ENCODE data around the gene GLT6D1.

GLT6D1 gene

GRCh38 chr9:135607401-135608293 is 31.7 kb downstream of the GLT6D1 start:
- DNase-seq = no peak

GRCh38 chr9:135606885-135607259 is 32.5 kb downstream of the GLT6D1 start:
- no peak for DNase-seq

GRCh38 chr9:135605238-135605781 is 34.0 kb downstream of the GLT6D1 start:
- DNase-seq = no peak

GRCh38 chr9:135604437-135605237 is 34.7 kb downstream of the GLT6D1 start:
- DNase-seq = no peak

- peak; percentile 52 for DNase-seq
Measured at GRCh38 chr9:135602789-135603481, 36.4 kb downstream of the GLT6D1 start.

- DNase-seq = no peak
Measured at GRCh38 chr9:135601988-135602387, 37.4 kb downstream of the GLT6D1 start.

- DNase-seq = no peak
Measured at GRCh38 chr9:135600296-135600817, 39.0 kb downstream of the GLT6D1 start.

- DNase-seq = no peak
Measured at GRCh38 chr9:135596211-135596610, 43.1 kb downstream of the GLT6D1 start.

GRCh38 chr9:135592625-135593024 is 46.7 kb downstream of the GLT6D1 start:
- no peak for DNase-seq

- no peak for DNase-seq
Measured at GRCh38 chr9:135592331-135592590, 47.1 kb downstream of the GLT6D1 start.

- DNase-seq = no peak
Measured at GRCh38 chr9:135591506-135592330, 47.6 kb downstream of the GLT6D1 start.

- no peak for DNase-seq
Measured at GRCh38 chr9:135590486-135591079, 48.8 kb downstream of the GLT6D1 start.

GRCh38 chr9:135589596-135590485 is 49.5 kb downstream of the GLT6D1 start:
- DNase-seq = no peak

- no peak for DNase-seq
Measured at GRCh38 chr9:135588886-135589595, 50.3 kb downstream of the GLT6D1 start.

- no peak for DNase-seq
Measured at GRCh38 chr9:135588371-135588770, 51.0 kb downstream of the GLT6D1 start.

GRCh38 chr9:135587658-135588057 is 51.7 kb downstream of the GLT6D1 start:
- DNase-seq = no peak

- no peak for DNase-seq
Measured at GRCh38 chr9:135586601-135587109, 52.7 kb downstream of the GLT6D1 start.

GRCh38 chr9:135584934-135585333 is 54.4 kb downstream of the GLT6D1 start:
- DNase-seq = no peak

- no peak for DNase-seq
Measured at GRCh38 chr9:135584371-135584770, 55.0 kb downstream of the GLT6D1 start.

- DNase-seq = no peak
Measured at GRCh38 chr9:135583688-135584011, 55.7 kb downstream of the GLT6D1 start.

Data from CD4-positive, alpha-beta T cell treated with Interleukin-12 subunit alpha and Interleukin-12 subunit beta, for 1 hour (primary cell).